ENCODE results near the gene CA4. TPM values are rescaled to one million over a fixed set of nuclear protein-coding genes. Genes with fewer than 3 reads are reported as not detected.

CA4 gene
- total and polyA plus RNA-seq, 4 experiments from 2014 or later: not detected

- Histone ChIP-seq H3K36me3 (ENCODE audit: insufficient read depth, low read length) (no peaks in the 10 kb centered on the region), H3K9me3 (ENCODE audit: control insufficient read depth in 1 of 2, low read length in 2 of 2) (no peaks in the 10 kb centered on the region), H3K4me3 (ENCODE audit: low read length in 2 of 2) (no peak overlapping the region), H3K27me3 (ENCODE audit: insufficient read depth, low read length) (peaks cover 33% of the 10 kb centered on the region), H3K27ac (ENCODE audit: low read depth, low read length) (no peak overlapping the region), H3K4me1 (ENCODE audit: insufficient read depth, low read length) (peaks cover 24% of the 10 kb centered on the region)
- Mint-ChIP-seq H3K27me3 (peaks cover 58 to 65% of the 10 kb centered on the region in 2 donors), H3K27ac (no peak overlapping the region), H3K36me3 (no peaks in the 10 kb centered on the region), H3K4me3 (no peak overlapping the region), H3K9me3 (peaks cover 0 to 2% (median 0%) of the 10 kb centered on the region in 8 donors), H3K4me1 (peaks cover 19 to 37% (median 25%) of the 10 kb centered on the region in 4 donors)
- ChIA-PET POLR2A (ENCODE audit: partially characterized antibody) (no interaction called here), CTCF (ENCODE audit: partially characterized antibody) (interaction anchor here (1.1 kb wide), 1 partner anchor 23 kb away, joined by 3 read pairs; no protein-coding TSS in a partner anchor)
- intact Hi-C loops (cut with micrococcal nuclease): no loop called here
- DNase-seq: no peak
Measured at GRCh38 chr17:60147553-60148223, 2.1 kb upstream of the CA4 start.

- peaks cover 13 to 30% (median 19%) of the 10 kb centered on the region in 4 donors for H3K4me1 Mint-ChIP-seq
- Histone ChIP-seq H3K4me1 (ENCODE audit: insufficient read depth, low read length) (peaks cover 19% of the 10 kb centered on the region), H3K9me3 (ENCODE audit: control insufficient read depth in 1 of 2, low read length in 2 of 2) (no peaks in the 10 kb centered on the region), H3K4me3 (ENCODE audit: low read length in 2 of 2) (no peak overlapping the region), H3K27me3 (ENCODE audit: insufficient read depth, low read length) (peaks cover 32% of the 10 kb centered on the region), H3K36me3 (ENCODE audit: insufficient read depth, low read length) (no peaks in the 10 kb centered on the region), H3K27ac (ENCODE audit: low read depth, low read length) (no peak overlapping the region)
- CTCF ChIA-PET (ENCODE audit: partially characterized antibody): no interaction called here
- intact Hi-C loops (cut with micrococcal nuclease): no loop called here
- DNase-seq: no peak
- peaks cover 57 to 61% of the 10 kb centered on the region in 2 donors for H3K27me3 Mint-ChIP-seq
- no peaks in the 10 kb centered on the region for H3K36me3 Mint-ChIP-seq
- peaks cover 0 to 2% (median 0%) of the 10 kb centered on the region in 8 donors for H3K9me3 Mint-ChIP-seq
- H3K27ac Mint-ChIP-seq: no peak overlapping the region
- no peak overlapping the region for H3K4me3 Mint-ChIP-seq
- POLR2A ChIA-PET (ENCODE audit: partially characterized antibody): no interaction called here
Measured at GRCh38 chr17:60148373-60148772, 1.4 kb upstream of the CA4 start.

- H3K36me3 Mint-ChIP-seq: no peaks in the 10 kb centered on the region
- no peak overlapping the region for H3K27ac ChIP-seq (ENCODE audit: low read depth, low read length)
- ChIA-PET POLR2A (ENCODE audit: partially characterized antibody) (interaction anchor here (0.5 kb wide), 1 partner anchor 489 kb away, joined by 3 read pairs; no protein-coding TSS in a partner anchor), CTCF (ENCODE audit: partially characterized antibody) (interaction anchor here (0.8 to 1.7 kb wide), 4 partner anchors 9 to 60 kb away, joined by 3 to 4 read pairs (median 4); no protein-coding TSS in a partner anchor)
- H3K9me3 ChIP-seq (ENCODE audit: control insufficient read depth in 1 of 2, low read length in 2 of 2): no peaks in the 10 kb centered on the region
- DNase-seq: peak in 4 of 5 donors; percentile 20 to 30 (median 24)
- H3K9me3 Mint-ChIP-seq: peaks cover 0 to 2% (median 0%) of the 10 kb centered on the region in 8 donors
- peaks cover 26% of the 10 kb centered on the region for H3K27me3 ChIP-seq (ENCODE audit: insufficient read depth, low read length)
- H3K4me1 ChIP-seq (ENCODE audit: insufficient read depth, low read length): peaks cover 17% of the 10 kb centered on the region
- peaks cover 43 to 47% of the 10 kb centered on the region in 2 donors for H3K27me3 Mint-ChIP-seq
- H3K4me3 ChIP-seq (ENCODE audit: low read length in 2 of 2): no peak overlapping the region
- peak overlapping the region in 4 of 8 donors; percentile 68 to 84 (median 72) for H3K4me3 Mint-ChIP-seq
- H3K4me1 Mint-ChIP-seq: peaks cover 10 to 23% (median 15%) of the 10 kb centered on the region in 4 donors
- intact Hi-C loops (cut with micrococcal nuclease): no loop called here
- no peak overlapping the region for H3K27ac Mint-ChIP-seq
- no peaks in the 10 kb centered on the region for H3K36me3 ChIP-seq (ENCODE audit: insufficient read depth, low read length)
Measured at GRCh38 chr17:60151355-60151754, 1.6 kb downstream of the CA4 start.

- Histone ChIP-seq H3K4me1 (ENCODE audit: insufficient read depth, low read length) (peaks cover 17% of the 10 kb centered on the region), H3K4me3 (ENCODE audit: low read length in 2 of 2) (no peak overlapping the region), H3K9me3 (ENCODE audit: control insufficient read depth in 1 of 2, low read length in 2 of 2) (no peaks in the 10 kb centered on the region), H3K36me3 (ENCODE audit: insufficient read depth, low read length) (no peaks in the 10 kb centered on the region), H3K27me3 (ENCODE audit: insufficient read depth, low read length) (peaks cover 13% of the 10 kb centered on the region), H3K27ac (ENCODE audit: low read depth, low read length) (no peak overlapping the region)
- DNase-seq: no peak
- POLR2A ChIA-PET (ENCODE audit: partially characterized antibody): no interaction called here
- intact Hi-C loops (cut with micrococcal nuclease): no loop called here
- H3K9me3 Mint-ChIP-seq: no peaks in the 10 kb centered on the region
- peaks cover 10 to 23% (median 15%) of the 10 kb centered on the region in 4 donors for H3K4me1 Mint-ChIP-seq
- H3K27ac Mint-ChIP-seq: no peak overlapping the region
- H3K27me3 Mint-ChIP-seq: peaks cover 35 to 37% of the 10 kb centered on the region in 2 donors
- H3K4me3 Mint-ChIP-seq: no peak overlapping the region
- no peaks in the 10 kb centered on the region for H3K36me3 Mint-ChIP-seq
- CTCF ChIA-PET (ENCODE audit: partially characterized antibody): no interaction called here
Measured at GRCh38 chr17:60153606-60154390, 4.0 kb downstream of the CA4 start.

GRCh38 chr17:60154616-60155426 is 5.0 kb downstream of the CA4 start:
- intact Hi-C loops (cut with micrococcal nuclease): no loop called here
- peaks cover 7% of the 10 kb centered on the region for H3K27me3 ChIP-seq (ENCODE audit: insufficient read depth, low read length)
- H3K4me3 Mint-ChIP-seq: no peak overlapping the region
- no peaks in the 10 kb centered on the region for H3K9me3 Mint-ChIP-seq
- no peak overlapping the region for H3K27ac ChIP-seq (ENCODE audit: low read depth, low read length)
- no peaks in the 10 kb centered on the region for H3K9me3 ChIP-seq (ENCODE audit: control insufficient read depth in 1 of 2, low read length in 2 of 2)
- CTCF ChIA-PET (ENCODE audit: partially characterized antibody): no interaction called here
- H3K4me3 ChIP-seq (ENCODE audit: low read length in 2 of 2): no peak overlapping the region
- H3K36me3 ChIP-seq (ENCODE audit: insufficient read depth, low read length): no peaks in the 10 kb centered on the region
- H3K36me3 Mint-ChIP-seq: no peaks in the 10 kb centered on the region
- peaks cover 8 to 17% (median 10%) of the 10 kb centered on the region in 4 donors for H3K4me1 Mint-ChIP-seq
- H3K27me3 Mint-ChIP-seq: peaks cover 30 to 35% of the 10 kb centered on the region in 2 donors
- H3K4me1 ChIP-seq (ENCODE audit: insufficient read depth, low read length): peaks cover 15% of the 10 kb centered on the region
- H3K27ac Mint-ChIP-seq: no peak overlapping the region
- POLR2A ChIA-PET (ENCODE audit: partially characterized antibody): no interaction called here
- no peak for DNase-seq

GRCh38 chr17:60155427-60155814 is 5.6 kb downstream of the CA4 start:
- peaks cover 9% of the 10 kb centered on the region for H3K4me1 ChIP-seq (ENCODE audit: insufficient read depth, low read length)
- POLR2A ChIA-PET (ENCODE audit: partially characterized antibody): no interaction called here
- Mint-ChIP-seq H3K9me3 (no peaks in the 10 kb centered on the region), H3K27me3 (peaks cover 30 to 39% of the 10 kb centered on the region in 2 donors), H3K27ac (no peak overlapping the region), H3K36me3 (no peaks in the 10 kb centered on the region), H3K4me3 (no peak overlapping the region), H3K4me1 (peaks cover 8 to 13% (median 10%) of the 10 kb centered on the region in 4 donors)
- no peak overlapping the region for H3K4me3 ChIP-seq (ENCODE audit: low read length in 2 of 2)
- CTCF ChIA-PET (ENCODE audit: partially characterized antibody): no interaction called here
- no peak for DNase-seq
- intact Hi-C loops (cut with micrococcal nuclease): no loop called here
- H3K36me3 ChIP-seq (ENCODE audit: insufficient read depth, low read length): no peaks in the 10 kb centered on the region
- H3K9me3 ChIP-seq (ENCODE audit: control insufficient read depth in 1 of 2, low read length in 2 of 2): no peaks in the 10 kb centered on the region
- peaks cover 7% of the 10 kb centered on the region for H3K27me3 ChIP-seq (ENCODE audit: insufficient read depth, low read length)
- no peak overlapping the region for H3K27ac ChIP-seq (ENCODE audit: low read depth, low read length)

- Mint-ChIP-seq H3K4me1 (peaks cover 6 to 9% (median 8%) of the 10 kb centered on the region in 4 donors), H3K9me3 (no peaks in the 10 kb centered on the region), H3K27me3 (peaks cover 28 to 37% of the 10 kb centered on the region in 2 donors), H3K4me3 (no peak overlapping the region), H3K36me3 (no peaks in the 10 kb centered on the region), H3K27ac (no peak overlapping the region)
- intact Hi-C loops (cut with micrococcal nuclease): no loop called here
- POLR2A ChIA-PET (ENCODE audit: partially characterized antibody): no interaction called here
- no peak for DNase-seq
- Histone ChIP-seq H3K4me1 (ENCODE audit: insufficient read depth, low read length) (peaks cover 5% of the 10 kb centered on the region), H3K27ac (ENCODE audit: low read depth, low read length) (no peak overlapping the region), H3K27me3 (ENCODE audit: insufficient read depth, low read length) (peaks cover 7% of the 10 kb centered on the region), H3K4me3 (ENCODE audit: low read length in 2 of 2) (no peak overlapping the region), H3K36me3 (ENCODE audit: insufficient read depth, low read length) (no peaks in the 10 kb centered on the region), H3K9me3 (ENCODE audit: control insufficient read depth in 1 of 2, low read length in 2 of 2) (no peaks in the 10 kb centered on the region)
- CTCF ChIA-PET (ENCODE audit: partially characterized antibody): no interaction called here
Measured at GRCh38 chr17:60155815-60156214, 6.0 kb downstream of the CA4 start.
